Stimulated activated naive CD8-positive, alpha-beta T cell treated with anti-CD3 and anti-CD28 coated beads, Interleukin-15, Interleukin-2, amounts not matched to agents 100 ng/mL and 50 ng/mL, for 24 hours (primary cell): Measurements from ENCODE around the gene ESRRB.

Experiments
- H3K27ac Mint-ChIP-seq: one replicate; pipeline ENCODE4 v1.8.0; 2021; ENCODE audit warnings: mild to moderate bottlenecking, mixed read lengths
- H3K27me3 Mint-ChIP-seq: one replicate; pipeline ENCODE4 v1.8.0; 2021; ENCODE audit warnings: mixed read lengths
- H3K36me3 Mint-ChIP-seq: one replicate; pipeline ENCODE4 v1.8.0; 2021; ENCODE audit warnings: low read depth, mixed read lengths
- H3K4me1 Mint-ChIP-seq: one replicate; pipeline ENCODE4 v1.8.0; 2021; ENCODE audit warnings: low read depth, mixed read lengths
- H3K4me3 Mint-ChIP-seq: one replicate; pipeline ENCODE4 v1.8.0; 2021; ENCODE audit warnings: mild to moderate bottlenecking, mixed read lengths
- H3K9me3 Mint-ChIP-seq: one replicate; pipeline ENCODE4 v1.8.0; 2021; ENCODE audit warnings: mixed read lengths

ESRRB gene

GRCh38 chr14:76537906-76538647 lies 162.1 kb downstream of the ESRRB start:
- peaks cover 5% of the 10 kb centered on the region for H3K27me3 Mint-ChIP-seq
- no peaks in the 10 kb centered on the region for H3K36me3 Mint-ChIP-seq
- no peaks in the 10 kb centered on the region for H3K4me1 Mint-ChIP-seq
- H3K9me3 Mint-ChIP-seq, result peaks cover 3% of the 10 kb centered on the region
- H3K27ac Mint-ChIP-seq, result no peak overlapping the region
- no peak overlapping the region for H3K4me3 Mint-ChIP-seq

GRCh38 chr14:76538648-76539008 lies 162.7 kb downstream of the ESRRB start:
- Mint-ChIP-seq H3K4me3 (no peak overlapping the region), H3K4me1 (no peaks in the 10 kb centered on the region), H3K9me3 (peaks cover 3% of the 10 kb centered on the region), H3K27ac (no peak overlapping the region), H3K27me3 (peaks cover 5% of the 10 kb centered on the region), H3K36me3 (no peaks in the 10 kb centered on the region)

- H3K9me3 Mint-ChIP-seq, result peaks cover 3% of the 10 kb centered on the region
- no peak overlapping the region for H3K4me3 Mint-ChIP-seq
- H3K27ac Mint-ChIP-seq, result no peak overlapping the region
- no peaks in the 10 kb centered on the region for H3K4me1 Mint-ChIP-seq
- H3K27me3 Mint-ChIP-seq, result peaks cover 8% of the 10 kb centered on the region
- H3K36me3 Mint-ChIP-seq, result no peaks in the 10 kb centered on the region
Observed at GRCh38 chr14:76539130-76539529, 163.2 kb downstream of the ESRRB start.

GRCh38 chr14:76541594-76542219 lies 165.8 kb downstream of the ESRRB start:
- H3K4me1 Mint-ChIP-seq, result no peaks in the 10 kb centered on the region
- no peak overlapping the region for H3K27ac Mint-ChIP-seq
- H3K36me3 Mint-ChIP-seq, result no peaks in the 10 kb centered on the region

DNA sequence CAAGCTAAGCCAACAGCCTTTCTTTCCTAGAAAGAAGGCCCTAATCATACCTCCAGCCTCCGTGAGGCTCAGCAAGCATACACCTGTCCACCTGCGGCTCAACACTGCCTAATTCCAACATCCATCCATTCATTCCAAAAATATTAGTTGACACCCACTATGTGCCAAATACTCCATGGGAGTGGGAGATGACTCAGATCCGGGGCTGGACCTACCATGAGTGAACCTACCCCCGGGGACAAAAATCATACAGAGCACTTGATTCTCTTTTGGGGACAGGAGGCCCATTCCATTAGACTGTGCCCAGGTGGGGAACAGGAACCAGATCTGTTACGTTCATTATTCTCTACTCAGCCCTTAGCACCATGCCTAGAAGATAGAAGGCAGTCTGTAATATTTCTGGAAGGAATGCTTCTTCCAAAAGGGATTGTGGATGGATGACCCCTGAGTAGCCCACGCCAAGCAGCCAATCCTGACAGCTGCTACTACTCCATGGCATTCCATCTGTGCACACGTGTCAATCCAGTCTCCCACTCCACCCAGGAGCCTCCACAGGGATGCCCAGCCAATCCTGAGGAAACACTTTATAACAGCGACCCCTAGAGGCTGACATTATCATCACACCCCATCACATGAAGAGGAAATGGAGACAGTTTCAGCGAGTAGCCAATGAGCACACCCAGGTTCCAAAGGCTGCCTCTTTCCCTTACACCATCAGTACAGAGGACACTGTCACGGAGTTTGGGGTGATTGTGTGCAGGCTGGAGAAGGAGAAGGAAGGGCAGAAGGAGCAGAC lies 170.7 kb downstream of the ESRRB start:
- no peaks in the 10 kb centered on the region for H3K9me3 Mint-ChIP-seq
- no peaks in the 10 kb centered on the region for H3K36me3 Mint-ChIP-seq
- no peak overlapping the region for H3K4me3 Mint-ChIP-seq
- H3K4me1 Mint-ChIP-seq, result no peaks in the 10 kb centered on the region
- H3K27me3 Mint-ChIP-seq, result peaks cover 4% of the 10 kb centered on the region
- H3K27ac Mint-ChIP-seq, result no peak overlapping the region

More at GRCh38 chr14:76541594-76542219, 165.8 kb downstream of the ESRRB start:
- Mint-ChIP-seq H3K27me3 (peaks cover 8% of the 10 kb centered on the region), H3K4me3 (no peak overlapping the region), H3K9me3 (no peaks in the 10 kb centered on the region)

DNA sequence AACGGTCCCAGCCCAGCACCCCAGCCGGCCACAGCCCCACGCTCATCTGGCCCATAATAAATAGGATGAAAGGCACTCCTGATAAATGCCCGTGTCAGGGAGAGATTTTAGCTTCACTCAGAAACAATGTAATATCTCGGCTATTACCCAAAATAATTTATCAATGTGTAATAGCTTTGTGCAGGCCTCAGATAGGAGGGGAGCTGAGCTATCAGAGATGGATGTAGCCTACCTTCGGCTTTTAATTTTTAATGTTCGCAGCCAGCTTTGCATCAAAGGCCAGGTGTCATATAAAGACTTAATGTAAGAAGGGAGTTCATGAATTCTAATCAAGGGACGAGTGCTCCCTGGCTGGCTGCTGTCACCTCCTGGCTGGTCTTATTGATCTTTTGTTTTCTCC lies 171.9 kb downstream of the ESRRB start:
- H3K27me3 Mint-ChIP-seq, result peaks cover 4% of the 10 kb centered on the region
- H3K27ac Mint-ChIP-seq, result no peak overlapping the region

DNA sequence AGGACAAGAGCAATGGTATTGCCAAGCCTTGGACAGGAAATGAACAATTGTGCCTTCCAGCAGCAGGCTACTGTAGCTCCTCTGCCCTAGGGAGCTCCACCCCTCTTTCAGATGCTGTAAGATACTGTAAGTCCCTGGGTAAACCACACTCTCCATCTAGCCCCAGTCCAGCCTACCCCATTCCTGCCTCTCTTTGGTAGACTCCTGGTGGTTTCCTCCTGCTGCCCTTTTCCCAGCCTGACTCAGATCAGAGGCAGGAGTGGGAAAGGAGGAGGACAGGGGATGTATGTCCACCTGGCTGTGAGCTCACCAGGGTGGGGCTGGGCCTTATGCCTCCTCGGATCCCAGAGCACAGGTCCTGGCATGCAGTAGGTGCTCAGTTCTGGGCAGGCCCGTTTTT lies 174.6 kb downstream of the ESRRB start:
- H3K4me3 Mint-ChIP-seq, result no peak overlapping the region
- H3K27me3 Mint-ChIP-seq, result no peaks in the 10 kb centered on the region
- H3K36me3 Mint-ChIP-seq, result no peaks in the 10 kb centered on the region
- no peaks in the 10 kb centered on the region for H3K4me1 Mint-ChIP-seq
- H3K27ac Mint-ChIP-seq, result no peak overlapping the region
- H3K9me3 Mint-ChIP-seq, result no peaks in the 10 kb centered on the region

More for the DNA sequence above, 171.9 kb downstream of the ESRRB start:
- Mint-ChIP-seq H3K4me3 (no peak overlapping the region), H3K36me3 (no peaks in the 10 kb centered on the region), H3K9me3 (no peaks in the 10 kb centered on the region), H3K4me1 (no peaks in the 10 kb centered on the region)

- H3K27ac Mint-ChIP-seq, result no peak overlapping the region
- H3K36me3 Mint-ChIP-seq, result no peaks in the 10 kb centered on the region
- H3K9me3 Mint-ChIP-seq, result no peaks in the 10 kb centered on the region
- H3K4me3 Mint-ChIP-seq, result no peak overlapping the region
- H3K27me3 Mint-ChIP-seq, result no peaks in the 10 kb centered on the region
- no peaks in the 10 kb centered on the region for H3K4me1 Mint-ChIP-seq
Observed at GRCh38 chr14:76551116-76551515, 175.2 kb downstream of the ESRRB start.
